Neural progenitor cell (in vitro differentiated cells): ENCODE results near the gene ZBTB20. TPM values are rescaled to one million over a fixed set of nuclear protein-coding genes. Genes with fewer than 3 reads are reported as not detected.

Source experiments
- DNase-seq: peaks from one replicate; pipeline ENCODE4 v3.0.0-alpha.2; 2016; ENCODE audit warnings: low spot score
- H2AFZ ChIP-seq: fragments of 200-600 bp; sonication (generic); replicated peaks from 2 replicates; pipeline ENCODE4 v1.6.1; 2016; ENCODE audit warnings: antibody characterized with exemption
- H3F3A ChIP-seq: fragments of 200-600 bp; sonication (generic); 2 replicates; pipeline ENCODE4 v1.6.1; 2016; ENCODE audit warnings: antibody characterized with exemption, low read depth
- H3K27ac ChIP-seq: fragments of 200-600 bp; sonication (generic); 2 replicates; pipeline ENCODE4 v1.5.1; 2016; ENCODE audit warnings: mild to moderate bottlenecking
- H3K27me3 ChIP-seq: fragments of 200-600 bp; sonication (generic); 2 replicates; pipeline ENCODE4 v1.6.1; 2016; ENCODE audit warnings: mild to moderate bottlenecking, moderate library complexity
- H3K36me3 ChIP-seq: fragments of 200-600 bp; sonication (generic); 2 replicates; pipeline ENCODE4 v1.5.1; 2016
- H3K4me1 ChIP-seq: fragments of 200-600 bp; sonication (generic); 2 replicates; pipeline ENCODE4 v1.6.1; 2016; ENCODE audit warnings: mixed run types
- H3K4me2 ChIP-seq: fragments of 200-600 bp; sonication (generic); 2 replicates; pipeline ENCODE4 v1.6.1; 2016
- H3K4me3 ChIP-seq: fragments of 200-600 bp; sonication (generic); 2 replicates; pipeline ENCODE4 v1.5.1; 2016
- H3K79me2 ChIP-seq: fragments of 200-600 bp; sonication (generic); 2 replicates; pipeline ENCODE4 v1.6.1; 2016; ENCODE audit warnings: low read depth
- H3K9ac ChIP-seq: fragments of 200-600 bp; sonication (generic); 2 replicates; pipeline ENCODE4 v1.6.1; 2016
- H3K9me3 ChIP-seq: fragments of 200-600 bp; sonication (generic); 2 replicates; pipeline ENCODE4 v1.5.1; 2016; ENCODE audit warnings: low read depth
- H4K20me1 ChIP-seq: fragments of 200-600 bp; sonication (generic); 2 replicates; pipeline ENCODE4 v1.6.1; 2016; ENCODE audit warnings: low read depth
- H3K27ac Mint-ChIP-seq: 3 replicates; pipeline ENCODE4 v1.8.0; 2021; ENCODE audit warnings: mixed read lengths
- H3K27me3 Mint-ChIP-seq: 2 replicates; pipeline ENCODE4 v1.8.0; 2022; ENCODE audit warnings: low read depth, mild to moderate bottlenecking, inconsistent platforms, moderate library complexity, mixed read lengths; ENCODE audit not compliant: insufficient read depth
- H3K36me3 Mint-ChIP-seq: 3 replicates; pipeline ENCODE4 v1.8.0; 2021; ENCODE audit warnings: mixed read lengths
- H3K4me1 Mint-ChIP-seq: 3 replicates; pipeline ENCODE4 v1.8.0; 2021; ENCODE audit warnings: mixed read lengths
- H3K4me3 Mint-ChIP-seq: 3 replicates; pipeline ENCODE4 v1.8.0; 2021; ENCODE audit warnings: mild to moderate bottlenecking, moderate library complexity, mixed read lengths
- H3K9me3 Mint-ChIP-seq: 3 replicates; pipeline ENCODE4 v1.8.0; 2020; ENCODE audit warnings: mixed read lengths
- EZH2 ChIP-seq: fragments of 200-600 bp; sonication (generic); IDR thresholded peaks from 2 replicates; pipeline ENCODE4 v1.6.1; 2017; ENCODE audit warnings: antibody characterized with exemption, mild to moderate bottlenecking, moderate library complexity
- EZH2phosphoT487 ChIP-seq: fragments of 200-600 bp; sonication (generic); IDR thresholded peaks from 2 replicates; pipeline ENCODE4 v1.6.1; 2017; ENCODE audit warnings: antibody characterized with exemption
- total RNA-seq: library from RNA; depleted of rRNA; stranded (reverse); fragments of >200 nt; gene quantifications from 2 replicates; pipeline ENCODE4 v1.2.3, GENCODE V29; 2015; ENCODE audit warnings: low replicate concordance
- TF ChIP-seq, protein P1 (sequence below): fragments of 200-600 bp; sonication (generic); IDR thresholded peaks from 2 replicates; pipeline ENCODE4 v1.5.1; 2017; ENCODE audit warnings: antibody characterized with exemption, mild to moderate bottlenecking

ZBTB20 gene
- total RNA-seq, 1 donor from 2014 or later = 1.9 TPM

DNA sequence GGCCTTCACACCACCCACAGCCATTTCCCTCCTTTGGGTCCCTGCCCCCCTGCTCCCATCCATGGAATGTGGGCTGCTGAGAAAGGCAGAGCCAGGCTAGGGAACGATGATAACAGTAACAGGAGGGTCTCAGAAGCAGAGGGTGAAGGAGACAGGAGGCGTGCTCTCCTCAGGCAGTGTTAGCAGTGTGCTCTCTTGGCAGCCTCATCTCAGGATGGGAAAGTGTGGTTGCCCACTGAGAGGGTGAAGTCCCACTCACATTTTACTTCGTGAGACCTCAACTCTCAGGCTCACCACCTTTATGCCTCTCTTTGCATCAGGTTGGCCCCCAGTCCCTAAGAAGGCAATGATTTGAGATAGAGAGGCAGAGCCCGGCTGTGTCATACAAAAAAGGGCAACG is 828.8 kb downstream of the ZBTB20 start:
- Mint-ChIP-seq H3K4me3 (no peak overlapping the region), H3K36me3 (no peaks in the 10 kb centered on the region), H3K27ac (no peak overlapping the region)

DNA sequence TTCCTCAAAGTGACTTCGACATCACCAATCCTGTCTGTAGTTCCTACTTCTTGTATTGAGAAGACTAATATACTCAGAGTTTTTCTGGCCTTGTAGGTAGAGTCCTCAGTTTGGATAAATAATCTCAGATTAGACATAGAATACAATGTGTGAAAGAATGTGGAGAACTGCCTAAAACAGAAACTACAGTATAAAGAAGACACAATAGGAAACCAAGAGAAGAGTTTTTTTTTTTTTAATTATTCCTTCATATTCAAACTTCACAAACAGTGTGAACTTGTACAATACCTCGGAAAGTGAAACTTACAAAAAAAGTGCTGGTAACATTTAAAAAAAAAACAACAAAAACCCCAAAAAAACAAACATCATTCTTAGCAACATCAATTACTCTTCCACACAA is 832.8 kb downstream of the ZBTB20 start:
- Histone ChIP-seq H3K4me3 (no peak overlapping the region), H3K27ac (no peak overlapping the region), H3K79me2 (no peaks in the 10 kb centered on the region), H3K36me3 (no peaks in the 10 kb centered on the region), H3F3A (no peaks in the 10 kb centered on the region), H3K9ac (no peak overlapping the region), H2AFZ (no peak overlapping the region), H3K4me2 (no peak overlapping the region), H4K20me1 (no peaks in the 10 kb centered on the region), H3K27me3 (no peaks in the 10 kb centered on the region), H3K9me3 (no peaks in the 10 kb centered on the region), H3K4me1 (peaks cover 15% of the 10 kb centered on the region)
- Mint-ChIP-seq H3K4me1 (peaks cover 8% of the 10 kb centered on the region), H3K4me3 (no peak overlapping the region), H3K27me3 (no peaks in the 10 kb centered on the region), H3K36me3 (no peaks in the 10 kb centered on the region), H3K9me3 (no peaks in the 10 kb centered on the region), H3K27ac (no peak overlapping the region)
- no peak for DNase-seq
- TF ChIP-seq EZH2phosphoT487 (no peak), EZH2 (no peak)
- TF ChIP-seq, protein P1, sequence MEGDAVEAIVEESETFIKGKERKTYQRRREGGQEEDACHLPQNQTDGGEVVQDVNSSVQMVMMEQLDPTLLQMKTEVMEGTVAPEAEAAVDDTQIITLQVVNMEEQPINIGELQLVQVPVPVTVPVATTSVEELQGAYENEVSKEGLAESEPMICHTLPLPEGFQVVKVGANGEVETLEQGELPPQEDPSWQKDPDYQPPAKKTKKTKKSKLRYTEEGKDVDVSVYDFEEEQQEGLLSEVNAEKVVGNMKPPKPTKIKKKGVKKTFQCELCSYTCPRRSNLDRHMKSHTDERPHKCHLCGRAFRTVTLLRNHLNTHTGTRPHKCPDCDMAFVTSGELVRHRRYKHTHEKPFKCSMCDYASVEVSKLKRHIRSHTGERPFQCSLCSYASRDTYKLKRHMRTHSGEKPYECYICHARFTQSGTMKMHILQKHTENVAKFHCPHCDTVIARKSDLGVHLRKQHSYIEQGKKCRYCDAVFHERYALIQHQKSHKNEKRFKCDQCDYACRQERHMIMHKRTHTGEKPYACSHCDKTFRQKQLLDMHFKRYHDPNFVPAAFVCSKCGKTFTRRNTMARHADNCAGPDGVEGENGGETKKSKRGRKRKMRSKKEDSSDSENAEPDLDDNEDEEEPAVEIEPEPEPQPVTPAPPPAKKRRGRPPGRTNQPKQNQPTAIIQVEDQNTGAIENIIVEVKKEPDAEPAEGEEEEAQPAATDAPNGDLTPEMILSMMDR = no peak

More for the DNA sequence above, 828.8 kb downstream of the ZBTB20 start:
- no peaks in the 10 kb centered on the region for H3K27me3 ChIP-seq
- no peaks in the 10 kb centered on the region for H4K20me1 ChIP-seq
- peak overlapping the region; percentile 23 for H2AFZ ChIP-seq
- no peaks in the 10 kb centered on the region for H3K27me3 Mint-ChIP-seq
- H3K9me3 Mint-ChIP-seq = no peaks in the 10 kb centered on the region
- H3K79me2 ChIP-seq = no peaks in the 10 kb centered on the region
- H3K4me3 ChIP-seq = no peak overlapping the region
- no peak overlapping the region for H3K4me2 ChIP-seq
- H3K4me1 ChIP-seq = peaks cover 16% of the 10 kb centered on the region
- TF ChIP-seq EZH2phosphoT487 = no peak
- TF ChIP-seq, protein P1 = no peak
- no peak for TF ChIP-seq EZH2
- H3K27ac ChIP-seq = no peak overlapping the region
- no peak for DNase-seq
- H3K36me3 ChIP-seq = no peaks in the 10 kb centered on the region
- H3K9ac ChIP-seq = no peak overlapping the region
- peaks cover 10% of the 10 kb centered on the region for H3K4me1 Mint-ChIP-seq
- no peaks in the 10 kb centered on the region for H3F3A ChIP-seq
- H3K9me3 ChIP-seq = no peaks in the 10 kb centered on the region

DNA sequence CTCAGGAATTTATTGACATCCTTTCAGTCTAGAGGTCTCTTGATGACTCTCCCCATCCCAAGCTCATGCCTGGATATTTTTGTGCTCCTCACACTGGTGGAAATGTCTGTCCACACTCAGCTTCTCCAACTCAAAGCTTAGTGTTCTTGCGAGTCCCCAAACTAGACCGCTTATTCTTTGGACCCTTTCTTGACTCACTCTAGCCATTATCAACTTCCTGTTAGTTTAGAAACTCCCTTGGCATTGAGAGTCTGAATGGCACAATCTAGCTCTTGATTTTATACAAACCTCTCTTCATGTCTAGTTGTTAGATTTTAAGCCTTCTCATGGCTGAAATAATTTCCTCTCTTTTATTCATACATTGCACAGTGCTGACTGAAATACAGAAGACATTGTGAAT is 833.7 kb downstream of the ZBTB20 start:
- TF ChIP-seq, protein P1 = no peak
- TF ChIP-seq EZH2 = no peak
- Mint-ChIP-seq H3K27ac (no peak overlapping the region), H3K4me3 (no peak overlapping the region), H3K36me3 (no peaks in the 10 kb centered on the region), H3K9me3 (no peaks in the 10 kb centered on the region), H3K4me1 (peaks cover 1% of the 10 kb centered on the region), H3K27me3 (no peaks in the 10 kb centered on the region)
- Histone ChIP-seq H3K4me1 (peaks cover 10% of the 10 kb centered on the region), H3K4me3 (no peak overlapping the region), H3K4me2 (no peak overlapping the region), H4K20me1 (no peaks in the 10 kb centered on the region), H3K79me2 (no peaks in the 10 kb centered on the region), H3F3A (no peaks in the 10 kb centered on the region), H2AFZ (no peak overlapping the region), H3K36me3 (no peaks in the 10 kb centered on the region), H3K27me3 (no peaks in the 10 kb centered on the region), H3K9ac (no peak overlapping the region), H3K9me3 (no peaks in the 10 kb centered on the region), H3K27ac (no peak overlapping the region)
- DNase-seq = no peak
